HG03095 (cell line): ENCODE results near the gene AFAP1L2.

Experiments used
- ATAC-seq: cut with Tn5 transposase; IDR thresholded peaks from one replicate; pipeline ENCODE4 v1.9.1; 2021; ENCODE audit warnings: moderate library complexity; ENCODE audit not compliant: unreplicated experiment

AFAP1L2 gene

DNA sequence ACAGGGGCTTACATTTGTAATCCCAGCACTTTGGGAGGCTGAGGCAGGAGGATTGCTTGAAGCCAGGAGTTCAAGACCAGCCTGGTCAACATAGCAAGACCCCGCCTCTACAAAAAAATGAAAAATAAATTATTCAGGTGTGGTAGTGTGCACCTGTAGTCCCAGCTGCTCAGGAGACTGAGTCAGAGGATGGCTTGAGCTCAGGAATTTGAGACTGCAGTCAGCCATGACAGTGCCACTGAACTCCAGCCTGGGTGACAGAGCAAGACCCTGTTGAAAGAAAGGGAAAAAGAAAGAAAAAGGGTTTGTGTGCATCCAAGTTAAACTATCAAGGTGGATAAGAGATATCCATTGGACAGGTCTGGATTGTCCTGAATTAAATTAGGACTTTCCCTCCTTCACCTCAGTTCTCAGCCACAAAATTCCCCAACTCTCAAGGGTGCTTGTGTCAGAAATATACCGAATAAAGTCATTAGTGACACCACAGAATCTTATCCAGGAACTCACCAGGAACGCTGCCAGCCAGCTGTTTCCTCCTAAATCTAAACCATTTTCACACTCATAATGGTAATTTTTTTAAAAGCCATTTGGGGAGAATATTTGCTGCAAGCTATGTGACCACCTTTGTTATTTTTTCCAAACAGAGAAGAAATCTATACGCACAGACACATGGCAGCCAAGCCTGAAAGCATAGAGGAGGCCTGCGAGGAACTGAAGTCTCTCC, 12.0 kb downstream of the AFAP1L2 start:
- no peak for ATAC-seq

- no peak for ATAC-seq
These were observed 12.7 kb downstream of the AFAP1L2 start for GRCh38 chr10:114391599-114391998.

DNA sequence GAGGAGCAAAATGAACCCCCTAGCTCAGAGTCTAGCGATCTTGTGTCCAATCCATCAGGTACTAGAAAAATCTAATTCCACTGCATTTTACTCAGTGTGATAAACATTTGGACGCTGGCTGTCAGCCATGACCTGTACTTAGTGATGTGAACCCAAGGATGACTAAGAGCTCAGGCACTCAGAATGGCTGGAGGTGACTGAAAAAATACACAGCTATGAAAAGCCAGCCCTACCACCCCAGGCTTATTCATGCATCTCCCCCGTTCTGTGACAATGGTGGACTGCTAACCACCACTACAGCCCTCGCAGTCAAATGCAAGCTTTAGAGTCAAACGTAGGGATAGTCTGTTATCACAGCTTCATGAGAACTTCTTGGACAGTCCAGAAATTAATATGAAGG, 14.9 kb downstream of the AFAP1L2 start:
- no peak for ATAC-seq

GRCh38 chr10:114388275-114388674, 16.0 kb downstream of the AFAP1L2 start:
- peak; percentile 60 for ATAC-seq

GRCh38 chr10:114387784-114388183, 16.5 kb downstream of the AFAP1L2 start:
- ATAC-seq: no peak

DNA sequence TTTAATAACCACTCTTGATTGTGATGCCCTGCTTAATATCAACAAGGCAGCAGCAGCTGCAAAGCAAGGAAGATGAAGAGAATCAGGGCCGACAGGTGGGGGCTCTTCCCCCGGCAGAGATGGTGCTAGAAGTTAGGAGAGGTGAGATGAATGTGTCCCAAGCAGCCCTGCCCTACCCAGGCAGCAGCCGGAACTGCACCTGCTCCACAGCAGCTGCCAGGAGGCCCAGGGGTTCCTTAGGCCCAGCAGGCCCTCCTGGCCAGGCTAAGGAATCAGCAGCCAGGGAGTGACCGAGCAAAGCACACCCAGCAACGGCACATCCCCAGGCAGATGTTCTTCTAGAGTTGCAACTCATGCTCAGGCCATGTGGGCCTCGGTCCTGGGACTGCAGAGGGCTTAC, 17.9 kb downstream of the AFAP1L2 start:
- ATAC-seq: no peak

GRCh38 chr10:114385557-114385956, 18.7 kb downstream of the AFAP1L2 start:
- no peak for ATAC-seq

- no peak for ATAC-seq
These were observed 19.7 kb downstream of the AFAP1L2 start for GRCh38 chr10:114384601-114385000.

DNA sequence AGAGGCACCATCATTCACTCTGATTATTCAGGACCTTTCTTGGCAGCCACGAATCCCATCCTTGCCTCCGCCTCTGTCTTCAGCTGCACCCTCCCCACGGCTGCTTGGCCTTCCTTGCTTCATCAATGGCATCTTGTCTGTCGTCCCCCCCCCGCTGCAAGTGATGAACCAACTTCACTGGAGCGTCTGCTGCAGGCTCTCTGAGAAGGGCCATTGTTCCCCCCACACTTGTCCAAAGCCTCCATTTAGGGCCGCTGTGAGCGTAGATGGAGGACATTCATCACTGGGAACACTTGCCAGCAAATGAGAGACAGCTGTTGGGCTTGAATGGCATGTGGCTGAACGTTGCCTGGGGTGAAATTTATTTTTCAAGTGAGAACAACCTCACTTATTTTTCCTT, 20.1 kb downstream of the AFAP1L2 start:
- ATAC-seq: no peak

DNA sequence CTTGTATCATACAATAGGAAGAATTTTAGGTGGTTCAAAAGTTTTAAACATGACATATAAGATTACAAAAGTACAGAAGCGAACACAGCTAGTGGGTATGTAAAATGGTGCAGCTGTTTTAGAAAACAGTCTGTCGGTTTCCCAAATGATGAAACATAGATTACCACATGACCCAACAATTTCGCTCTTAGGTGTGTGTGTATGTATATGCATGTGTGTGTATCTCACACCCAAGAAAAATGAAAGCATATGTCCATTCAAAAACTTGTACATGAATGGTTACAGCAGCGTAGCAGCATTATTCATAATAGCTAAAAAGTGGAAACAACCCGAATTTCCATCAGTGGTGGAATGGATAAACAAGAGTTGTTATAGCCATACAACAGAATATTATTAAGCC, 23.5 kb downstream of the AFAP1L2 start:
- no peak for ATAC-seq

DNA sequence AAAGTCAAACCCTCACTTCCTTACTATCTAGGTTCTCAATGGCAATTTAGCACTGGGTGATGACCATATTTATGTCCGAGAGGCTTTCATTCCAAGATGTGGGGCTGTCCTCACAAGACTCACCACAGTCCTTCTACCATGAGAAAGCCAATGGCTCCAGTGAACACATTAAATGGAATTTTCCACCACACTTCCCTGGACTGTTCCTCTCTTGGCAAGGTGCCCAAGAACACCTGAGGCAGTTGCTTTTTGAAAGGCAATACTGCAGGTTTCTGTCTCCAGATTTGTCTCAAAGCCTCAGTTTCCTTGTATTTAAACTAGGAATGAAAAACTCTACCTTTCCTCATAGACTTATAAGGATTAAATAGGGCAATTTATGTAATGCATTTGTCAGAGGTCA, 24.2 kb downstream of the AFAP1L2 start:
- ATAC-seq: no peak

DNA sequence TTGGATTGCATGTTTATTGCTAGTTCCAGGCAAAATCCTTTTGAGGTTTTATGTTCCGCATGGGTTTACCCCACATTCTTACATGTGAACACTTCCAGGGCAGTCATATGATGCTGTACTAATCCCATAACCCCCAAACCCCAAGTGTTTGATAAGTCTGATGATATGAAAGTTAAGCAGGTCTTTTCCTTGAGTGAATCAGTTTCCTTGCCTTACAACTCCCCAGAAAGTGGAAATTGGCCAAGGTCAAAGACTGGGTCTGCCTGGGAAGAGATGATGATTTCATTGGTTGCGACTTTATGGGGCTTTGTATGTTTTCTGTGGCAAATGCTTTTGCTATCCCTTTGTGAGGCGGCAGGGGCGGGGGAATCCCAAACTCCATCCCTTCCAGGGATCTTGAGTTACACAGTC, 24.7 kb downstream of the AFAP1L2 start:
- ATAC-seq: no peak

- ATAC-seq: no peak
These were observed 27.8 kb downstream of the AFAP1L2 start for GRCh38 chr10:114376523-114376922.

DNA sequence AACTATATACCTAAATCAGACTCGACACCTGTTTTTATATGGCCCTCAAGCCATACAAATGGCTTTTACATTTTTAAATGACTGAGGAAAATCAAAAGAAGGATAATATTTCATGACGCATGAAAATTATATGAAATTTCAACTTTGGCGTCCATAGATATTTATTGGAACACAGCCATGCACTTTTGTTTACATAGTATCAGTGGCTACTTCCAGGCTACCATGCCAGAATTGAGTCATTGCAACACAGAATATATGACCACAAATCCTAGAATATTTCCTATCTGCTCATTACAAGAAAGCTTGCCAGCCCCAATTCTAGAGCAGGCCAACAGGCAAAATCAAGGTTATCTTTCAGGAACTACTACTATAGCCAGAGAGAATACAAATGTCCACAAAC, 29.3 kb downstream of the AFAP1L2 start:
- no peak for ATAC-seq

DNA sequence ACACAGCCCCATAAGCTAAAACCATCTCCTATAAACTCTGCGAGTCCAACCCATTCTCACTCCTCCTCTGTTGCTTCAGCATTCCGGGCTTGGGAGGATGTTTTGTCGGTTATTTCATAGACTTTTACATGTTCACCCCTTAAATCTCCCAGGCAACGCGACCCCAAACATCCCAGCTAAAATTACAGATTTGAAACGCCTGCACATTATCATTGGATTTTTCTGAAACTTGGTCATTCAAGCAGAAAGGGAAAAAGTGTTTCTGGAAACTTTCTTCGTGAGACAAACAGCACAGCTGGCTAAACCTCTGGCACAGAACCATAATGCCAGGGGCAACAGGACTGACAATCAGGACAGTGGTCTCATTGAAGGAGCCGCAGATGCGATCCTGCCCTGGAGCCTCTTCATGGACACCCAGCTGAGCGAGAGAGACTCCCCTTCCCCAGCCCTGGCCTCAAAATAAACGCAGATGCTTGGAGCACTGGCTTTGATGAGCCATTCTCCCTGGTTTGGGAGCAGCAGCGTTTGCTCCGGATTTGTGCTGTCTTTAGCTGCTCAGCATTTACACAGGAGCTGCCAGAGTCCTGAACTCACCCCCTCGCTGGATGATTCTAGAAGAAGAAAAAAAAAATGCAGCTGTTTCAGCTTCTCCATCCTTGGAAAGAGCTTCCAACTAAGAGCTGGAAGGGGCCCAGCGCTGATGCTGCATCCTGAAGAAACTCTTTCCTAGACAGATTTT, 30.1 kb downstream of the AFAP1L2 start:
- no peak for ATAC-seq

GRCh38 chr10:114373631-114374030, 30.7 kb downstream of the AFAP1L2 start:
- ATAC-seq: no peak

DNA sequence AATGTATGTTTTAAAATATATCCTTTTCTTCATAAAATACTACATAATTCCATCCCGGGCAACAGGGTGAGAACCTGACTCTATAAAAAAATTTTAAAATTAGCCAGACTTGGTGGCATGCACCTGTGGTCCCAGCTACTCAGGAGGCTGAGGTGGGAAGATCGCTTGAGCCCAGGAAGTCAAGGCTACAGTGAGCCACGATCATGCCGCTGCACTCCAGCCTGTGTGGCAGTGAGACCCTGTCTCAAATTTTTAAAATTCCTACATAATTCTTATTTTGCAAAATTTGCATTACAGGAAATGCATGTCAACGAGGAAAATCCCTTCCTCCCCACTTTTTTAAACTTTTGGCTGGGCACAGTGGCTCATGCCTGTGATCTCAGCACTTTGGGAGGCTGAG, 31.3 kb downstream of the AFAP1L2 start:
- no peak for ATAC-seq

- ATAC-seq: no peak
These were observed 32.1 kb downstream of the AFAP1L2 start for GRCh38 chr10:114372179-114372578.

GRCh38 chr10:114370966-114371365, 33.3 kb downstream of the AFAP1L2 start:
- no peak for ATAC-seq

- ATAC-seq: no peak
These were observed 34.1 kb downstream of the AFAP1L2 start for GRCh38 chr10:114370199-114370598.

GRCh38 chr10:114368057-114368391, 36.3 kb downstream of the AFAP1L2 start:
- no peak for ATAC-seq

GRCh38 chr10:114367351-114368056, 36.8 kb downstream of the AFAP1L2 start:
- no peak for ATAC-seq
